ENCODE data around the gene FANCF. TPM values are rescaled to one million over a fixed set of nuclear protein-coding genes. Genes with fewer than 3 reads are reported as not detected.

Gene FANCF
- total RNA-seq, 1 donor from 2014 or later = 22.0 TPM

- Mint-ChIP-seq H3K4me3 (ENCODE audit: unreplicated experiment) (no peak overlapping the region), H3K27ac (ENCODE audit: unreplicated experiment) (no peak overlapping the region), H3K9me3 (ENCODE audit: unreplicated experiment) (no peaks in the 10 kb centered on the region), H3K4me1 (ENCODE audit: low read depth, unreplicated experiment) (peaks cover 8% of the 10 kb centered on the region), H3K36me3 (ENCODE audit: unreplicated experiment) (no peaks in the 10 kb centered on the region), H3K27me3 (ENCODE audit: unreplicated experiment) (no peaks in the 10 kb centered on the region)
- no peak for DNase-seq
- no peak for TF ChIP-seq CTCF (IDR thresholded peaks at IDR 0.05; ENCODE audit: partially characterized antibody, unreplicated experiment)
These were observed 15.2 kb upstream of the FANCF start for GRCh38 chr11:22640862-22641261.

- peaks cover 2% of the 10 kb centered on the region for H3K9me3 Mint-ChIP-seq (ENCODE audit: unreplicated experiment)
- no peak overlapping the region for H3K27ac Mint-ChIP-seq (ENCODE audit: unreplicated experiment)
- no peaks in the 10 kb centered on the region for H3K36me3 Mint-ChIP-seq (ENCODE audit: unreplicated experiment)
- no peak overlapping the region for H3K4me3 Mint-ChIP-seq (ENCODE audit: unreplicated experiment)
- H3K4me1 Mint-ChIP-seq (ENCODE audit: low read depth, unreplicated experiment) = peaks cover 20% of the 10 kb centered on the region
- TF ChIP-seq CTCF (IDR thresholded peaks at IDR 0.05; ENCODE audit: partially characterized antibody, unreplicated experiment) = no peak
- DNase-seq = no peak
- H3K27me3 Mint-ChIP-seq (ENCODE audit: unreplicated experiment) = peaks cover 4% of the 10 kb centered on the region
These were observed 10.1 kb upstream of the FANCF start for GRCh38 chr11:22635689-22636088.

- H3K9me3 Mint-ChIP-seq (ENCODE audit: unreplicated experiment) = peaks cover 2% of the 10 kb centered on the region
- H3K36me3 Mint-ChIP-seq (ENCODE audit: unreplicated experiment) = no peaks in the 10 kb centered on the region
- DNase-seq = no peak
- no peak overlapping the region for H3K4me3 Mint-ChIP-seq (ENCODE audit: unreplicated experiment)
- peaks cover 4% of the 10 kb centered on the region for H3K27me3 Mint-ChIP-seq (ENCODE audit: unreplicated experiment)
- no peak overlapping the region for H3K27ac Mint-ChIP-seq (ENCODE audit: unreplicated experiment)
- no peak for TF ChIP-seq CTCF (IDR thresholded peaks at IDR 0.05; ENCODE audit: partially characterized antibody, unreplicated experiment)
- H3K4me1 Mint-ChIP-seq (ENCODE audit: low read depth, unreplicated experiment) = peaks cover 21% of the 10 kb centered on the region
These were observed 9.4 kb upstream of the FANCF start for GRCh38 chr11:22634897-22635629.

GRCh38 chr11:22633354-22633902 lies 7.8 kb upstream of the FANCF start:
- Mint-ChIP-seq H3K4me1 (ENCODE audit: low read depth, unreplicated experiment) (peaks cover 17% of the 10 kb centered on the region), H3K36me3 (ENCODE audit: unreplicated experiment) (no peaks in the 10 kb centered on the region), H3K9me3 (ENCODE audit: unreplicated experiment) (peaks cover 2% of the 10 kb centered on the region), H3K27me3 (ENCODE audit: unreplicated experiment) (peaks cover 4% of the 10 kb centered on the region), H3K4me3 (ENCODE audit: unreplicated experiment) (no peak overlapping the region), H3K27ac (ENCODE audit: unreplicated experiment) (no peak overlapping the region)
- TF ChIP-seq CTCF (IDR thresholded peaks at IDR 0.05; ENCODE audit: partially characterized antibody, unreplicated experiment) = peak; percentile 44
- no peak for DNase-seq

- no peak for TF ChIP-seq CTCF (IDR thresholded peaks at IDR 0.05; ENCODE audit: partially characterized antibody, unreplicated experiment)
- no peak for DNase-seq
- H3K36me3 Mint-ChIP-seq (ENCODE audit: unreplicated experiment) = no peaks in the 10 kb centered on the region
- peaks cover 18% of the 10 kb centered on the region for H3K4me1 Mint-ChIP-seq (ENCODE audit: low read depth, unreplicated experiment)
- H3K9me3 Mint-ChIP-seq (ENCODE audit: unreplicated experiment) = peaks cover 7% of the 10 kb centered on the region
- H3K27me3 Mint-ChIP-seq (ENCODE audit: unreplicated experiment) = no peaks in the 10 kb centered on the region
- no peak overlapping the region for H3K27ac Mint-ChIP-seq (ENCODE audit: unreplicated experiment)
- H3K4me3 Mint-ChIP-seq (ENCODE audit: unreplicated experiment) = no peak overlapping the region
These were observed 1.8 kb upstream of the FANCF start for GRCh38 chr11:22627421-22627820.
